Stimulated activated CD8-positive, alpha-beta memory T cell treated with anti-CD3 and anti-CD28 coated beads, Interleukin-7, amount 100 ng/mL, for 24 hours (primary cell): Measurements from ENCODE around the gene SYNDIG1.

Source experiments
- DNase-seq: peaks from one replicate; pipeline ENCODE4 v3.0.0-alpha.2; 2020; ENCODE audit warnings: low read depth

The SYNDIG1 gene

DNA sequence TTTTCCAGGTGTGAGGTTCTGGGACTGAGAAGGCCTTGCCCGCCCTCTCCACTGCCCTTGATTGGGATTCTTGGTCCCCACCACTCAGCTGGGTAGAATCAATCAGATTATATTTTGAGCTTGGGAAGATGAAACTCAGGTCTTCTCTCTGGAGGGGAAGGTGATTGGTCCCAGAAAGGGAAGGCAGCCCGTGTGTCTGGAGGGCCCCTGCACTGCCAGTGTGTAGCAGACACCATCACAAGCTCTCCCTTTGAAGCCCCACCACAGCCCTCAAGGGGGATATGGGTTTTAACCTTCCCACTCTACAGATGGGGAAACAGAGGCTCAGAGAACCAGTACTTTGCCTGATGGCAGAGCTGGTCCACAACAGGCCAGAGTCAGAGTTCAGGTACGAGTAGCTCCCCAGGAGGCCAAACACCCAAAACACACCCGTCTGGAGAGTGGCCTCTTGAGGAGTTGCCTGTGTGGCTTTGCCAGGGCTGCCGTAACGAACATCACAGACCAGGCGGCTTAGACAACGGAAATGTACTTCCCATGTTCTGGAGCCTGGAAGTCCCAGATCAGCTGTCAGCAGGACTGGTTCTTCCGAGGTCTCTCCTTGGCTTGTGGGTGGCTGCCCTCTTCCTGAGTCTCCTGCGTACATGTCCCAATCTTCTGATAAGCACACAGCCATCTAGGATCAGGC lies 205.6 kb downstream of the SYNDIG1 start:
- DNase-seq, result no peak

DNA sequence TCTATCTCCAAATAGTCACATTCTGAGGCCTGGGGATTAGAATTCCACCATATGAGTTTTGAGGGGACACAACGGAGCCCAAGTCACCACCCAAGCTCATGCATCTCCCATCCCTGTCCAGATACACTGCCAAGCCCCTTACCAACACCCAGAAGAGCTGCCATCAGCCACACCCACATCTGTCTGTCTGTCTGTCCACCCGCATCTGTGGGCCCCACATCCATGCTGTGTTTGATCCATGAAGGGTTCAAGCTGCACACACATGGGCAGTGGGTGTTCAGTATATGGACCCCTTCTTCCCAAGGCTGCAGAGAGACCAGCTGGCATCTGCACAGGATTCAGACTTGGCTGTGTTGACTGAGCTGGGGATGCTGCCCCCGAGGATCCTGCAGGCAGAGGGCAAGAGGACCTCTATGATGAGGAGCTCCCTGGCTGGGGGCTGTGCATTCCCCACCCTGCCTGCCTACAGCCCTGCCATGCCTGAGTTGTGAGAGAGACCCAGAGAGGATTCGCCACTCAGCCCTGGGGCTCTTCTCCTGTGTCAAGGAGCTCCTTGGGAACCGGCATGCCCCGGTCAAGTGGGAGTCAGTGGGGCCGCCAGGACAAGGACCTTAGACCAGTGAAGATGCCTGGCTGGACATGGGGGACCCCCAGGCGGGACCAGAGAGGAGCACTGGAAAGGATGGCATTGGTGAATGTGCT lies 206.4 kb downstream of the SYNDIG1 start:
- DNase-seq, result no peak

DNA sequence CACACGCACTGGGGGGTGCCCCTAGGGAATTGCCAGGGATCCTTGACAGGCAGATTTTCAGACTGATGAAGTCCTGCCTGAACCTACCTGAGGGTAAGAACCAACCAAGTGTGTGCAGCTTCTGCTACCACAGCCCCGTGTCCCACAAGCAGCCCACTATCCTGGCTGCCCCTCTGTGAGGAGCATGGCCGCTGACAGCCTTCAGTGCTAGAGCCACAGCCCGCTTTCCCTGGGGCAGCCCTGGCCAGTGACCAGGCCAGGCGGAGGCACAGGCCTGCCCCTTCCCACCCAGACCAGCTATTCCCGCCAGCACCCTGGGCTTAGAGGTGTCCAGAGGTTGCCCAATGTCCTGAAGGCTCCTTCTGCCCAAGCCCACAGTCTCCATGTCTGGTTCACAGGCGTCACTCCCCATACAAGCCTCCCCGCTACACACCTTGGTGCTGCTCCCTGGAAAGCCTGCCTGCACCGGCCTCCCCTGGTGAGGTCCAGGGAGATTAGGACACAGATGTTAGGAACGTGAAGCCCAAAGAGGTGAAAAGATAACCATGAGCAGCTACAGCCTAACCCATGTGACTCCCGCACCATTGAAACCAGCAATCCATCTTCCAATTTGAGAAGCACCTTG lies 207.0 kb downstream of the SYNDIG1 start:
- no peak for DNase-seq

DNA sequence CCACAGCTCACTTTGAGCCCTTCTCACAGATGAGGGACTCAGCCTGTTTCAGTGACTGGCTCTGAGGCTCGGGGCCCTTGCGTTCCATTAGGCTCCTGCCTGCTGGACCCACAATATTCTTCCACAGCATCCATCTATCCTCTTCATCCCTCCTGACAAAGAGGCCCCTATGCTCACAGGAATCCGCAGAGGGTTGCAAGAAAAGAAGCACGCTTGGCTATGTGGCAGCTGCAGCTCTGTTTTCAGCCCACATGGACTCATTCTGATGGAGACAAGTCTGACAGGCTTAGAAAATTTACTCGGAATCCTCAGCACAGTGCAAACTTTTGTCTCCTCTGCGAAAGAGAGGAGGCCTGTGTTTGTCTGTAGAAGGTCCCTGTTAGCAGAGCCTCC lies 207.5 kb downstream of the SYNDIG1 start:
- no peak for DNase-seq

DNA sequence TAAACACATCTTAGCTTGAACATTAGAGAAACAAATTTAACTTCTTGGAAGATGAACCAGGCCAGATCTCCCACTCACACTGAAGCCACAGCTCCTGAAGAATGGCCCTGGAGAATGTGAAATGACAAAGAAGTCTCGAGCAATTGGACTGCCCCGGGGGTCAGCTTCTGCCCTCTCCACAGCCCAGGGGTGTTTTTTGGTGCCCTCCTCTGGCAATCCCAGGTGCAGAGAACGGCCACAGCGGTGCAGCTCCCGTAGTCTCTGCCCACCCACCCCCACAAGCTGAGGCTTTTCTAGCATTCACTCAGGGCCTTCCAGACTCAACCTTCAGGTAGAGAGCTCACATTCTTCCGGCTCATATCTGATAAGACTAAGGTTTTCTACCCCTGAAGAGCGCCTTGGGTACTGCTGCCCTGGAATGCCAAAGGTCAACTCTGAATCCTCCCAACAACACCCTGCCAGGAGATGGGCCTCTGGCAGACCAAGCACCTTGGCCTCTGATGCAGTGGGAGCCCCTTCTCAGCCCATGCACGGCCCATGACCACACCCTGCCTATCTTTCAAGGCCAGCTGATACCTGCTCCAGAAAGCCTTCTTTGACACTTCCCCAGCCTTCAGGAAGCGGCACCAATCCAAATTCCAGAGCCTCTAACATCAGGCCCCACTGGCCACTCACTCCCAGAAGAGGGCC lies 208.3 kb downstream of the SYNDIG1 start:
- no peak for DNase-seq

DNA sequence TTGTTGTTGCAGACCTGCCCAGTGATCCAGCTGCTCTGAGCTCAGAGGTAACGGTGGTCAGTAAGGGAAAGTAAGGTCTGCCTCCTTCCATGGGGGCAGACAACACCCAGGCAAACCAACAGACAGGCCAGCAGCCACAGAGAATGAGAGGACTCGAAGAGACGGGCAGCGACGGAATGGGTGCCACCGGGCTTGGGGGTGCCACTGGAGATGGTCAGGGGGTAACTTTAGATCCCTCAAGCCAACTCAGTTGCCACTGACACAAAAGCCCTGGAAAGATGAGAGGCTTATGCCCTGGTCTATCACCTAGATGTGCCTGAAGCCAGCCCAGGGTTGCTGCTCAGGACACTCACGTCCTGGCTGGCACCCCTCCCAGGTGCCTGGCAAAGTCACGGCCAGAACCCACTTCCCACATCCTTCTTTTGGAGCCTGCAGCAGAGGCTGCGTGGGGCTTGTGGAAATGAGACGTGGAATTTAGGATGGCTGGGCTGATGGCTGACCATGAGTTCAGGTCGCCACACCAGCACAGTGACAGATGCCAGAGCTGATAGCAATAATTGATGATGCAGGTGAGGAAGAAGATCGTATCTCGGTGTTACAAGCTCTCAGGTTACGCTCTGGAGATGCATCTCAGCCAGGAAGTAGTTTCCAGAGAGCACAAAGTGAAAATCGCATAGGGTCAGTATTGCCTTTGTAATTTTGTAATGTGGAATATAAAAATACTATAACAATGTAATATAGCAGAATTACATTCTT lies 209.1 kb downstream of the SYNDIG1 start:
- DNase-seq, result no peak

DNA sequence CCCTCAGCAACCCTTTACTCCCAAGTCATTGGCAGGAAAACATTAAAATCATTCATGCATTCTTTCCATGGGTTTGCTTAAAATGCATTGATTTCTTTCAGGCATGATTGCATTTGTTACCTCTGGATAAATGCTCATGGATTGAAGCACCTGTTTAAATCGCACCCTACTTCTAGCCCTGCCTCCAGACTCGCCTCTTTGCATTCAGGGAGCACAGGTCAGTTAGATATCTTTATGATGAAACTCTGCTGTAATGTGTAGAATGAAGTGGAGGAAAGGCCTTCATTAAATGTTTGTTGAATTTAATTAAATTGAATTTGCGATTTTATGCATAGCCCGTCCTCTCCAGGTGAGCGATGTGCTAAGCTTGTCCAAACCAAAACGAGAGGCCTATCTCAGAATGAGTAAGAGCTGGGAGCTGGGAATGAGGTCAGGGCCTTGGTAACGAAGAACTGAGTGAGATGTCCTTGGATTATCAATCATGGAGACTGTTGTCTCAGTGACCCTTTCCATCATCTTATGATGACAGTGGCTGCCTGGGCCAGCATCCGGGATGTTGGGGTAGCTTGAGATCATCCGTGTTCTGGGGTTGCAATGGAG lies 210.1 kb downstream of the SYNDIG1 start:
- DNase-seq, result no peak

DNA sequence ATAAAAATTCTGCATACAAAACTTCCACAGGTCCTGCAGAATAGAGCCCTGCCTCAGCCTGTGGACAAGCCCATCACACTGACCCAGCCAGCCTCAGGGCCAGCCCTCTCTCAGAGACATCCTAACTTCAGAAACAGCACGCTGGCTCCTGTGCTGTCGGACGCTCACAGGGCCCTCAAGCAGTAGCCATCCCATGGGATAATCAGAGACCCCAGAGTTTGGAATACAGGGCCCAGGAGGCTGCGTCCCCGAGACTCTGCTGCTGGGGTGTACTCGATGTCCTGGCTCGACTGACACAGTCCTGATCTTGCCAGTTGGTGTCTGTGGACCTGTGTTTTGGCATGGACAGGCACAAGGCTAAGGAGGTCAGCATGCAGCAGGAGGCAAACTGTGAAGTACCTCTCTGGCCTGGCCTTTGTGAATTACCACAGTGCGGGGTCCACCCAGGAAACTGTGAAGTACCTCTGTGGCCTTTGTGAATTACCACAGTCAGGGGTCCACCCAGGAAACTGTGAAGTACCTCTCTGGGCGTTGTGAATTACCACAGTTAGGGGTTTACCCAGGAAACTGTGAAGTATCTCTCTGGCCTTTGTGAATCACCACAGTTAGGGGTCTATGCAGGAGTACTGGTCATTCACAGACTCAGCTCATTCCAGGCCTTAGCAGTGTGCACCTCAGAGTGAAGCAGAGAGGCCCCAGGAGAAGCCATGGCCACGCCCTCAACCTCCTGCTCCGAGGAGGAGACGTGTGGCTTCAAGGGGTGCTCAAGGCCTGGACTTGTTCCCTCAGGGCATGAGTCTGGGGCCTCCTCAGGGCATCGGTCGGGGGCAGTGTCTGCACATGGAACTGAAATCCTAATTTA lies 212.4 kb downstream of the SYNDIG1 start:
- DNase-seq, result no peak

DNA sequence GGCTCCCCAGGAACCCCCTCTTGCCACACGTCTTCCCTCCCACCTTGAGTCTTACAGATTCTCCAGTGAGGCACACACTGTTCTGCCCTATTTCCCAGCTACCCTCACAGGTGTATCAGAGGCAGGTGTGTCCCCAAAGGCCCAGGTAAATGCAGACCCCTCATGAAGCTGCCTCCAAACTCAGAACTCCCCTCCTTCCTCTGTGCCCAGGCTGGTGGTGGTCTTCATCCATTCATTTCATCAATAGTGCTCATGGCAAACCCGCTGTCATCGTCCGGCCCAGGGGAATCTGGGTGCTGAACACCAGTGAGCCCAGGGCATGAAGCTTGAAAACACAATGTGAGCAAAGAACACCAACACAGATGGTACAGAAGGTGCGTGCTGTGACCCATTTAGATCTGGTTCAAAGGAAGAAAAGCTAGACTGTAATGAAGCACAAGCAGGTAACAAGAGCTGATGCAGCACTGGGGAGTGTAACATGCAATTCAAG lies 213.1 kb downstream of the SYNDIG1 start:
- no peak for DNase-seq

DNA sequence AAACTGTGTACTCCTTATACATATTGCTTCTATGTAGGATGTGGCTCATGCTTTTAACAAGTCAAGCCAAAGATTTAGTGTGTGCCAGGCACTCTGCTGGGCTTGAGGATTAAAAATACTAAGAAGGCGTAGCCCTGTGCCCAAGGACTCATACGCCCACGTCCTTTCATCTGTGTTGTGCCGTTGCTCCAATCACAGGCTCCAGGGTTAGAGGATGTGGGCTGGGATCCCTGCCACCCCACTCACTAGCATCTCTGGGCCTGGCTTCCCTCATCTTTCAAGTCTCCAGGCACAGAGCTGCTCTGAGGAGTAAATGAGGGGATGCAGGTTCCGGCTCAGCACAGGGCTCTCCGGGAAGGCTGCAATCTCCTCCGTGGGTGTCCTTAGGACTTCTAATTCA lies 214.2 kb downstream of the SYNDIG1 start:
- DNase-seq, result no peak

DNA sequence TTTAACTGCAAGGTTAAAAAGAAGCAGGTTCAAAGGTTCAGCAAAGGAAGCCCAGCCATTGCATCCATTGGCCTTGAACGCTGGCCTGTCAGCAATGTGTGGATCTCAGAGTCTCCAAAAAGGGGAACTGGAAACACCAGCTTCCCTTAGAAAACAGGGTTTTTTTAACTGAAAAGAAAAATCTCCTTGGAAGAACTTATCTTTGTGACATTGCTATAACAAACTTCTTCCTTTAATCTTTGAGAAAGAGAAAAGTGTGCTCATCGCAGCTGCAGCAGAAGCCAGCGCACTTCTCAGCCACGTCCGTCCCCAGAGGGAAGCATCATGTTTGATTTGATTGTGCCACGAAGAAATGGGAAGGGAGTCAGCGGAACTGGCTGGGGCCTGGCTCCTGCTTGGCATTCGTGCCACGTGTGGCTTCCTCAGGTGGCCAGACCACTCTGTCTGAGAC lies 215.0 kb downstream of the SYNDIG1 start:
- DNase-seq, result no peak

DNA sequence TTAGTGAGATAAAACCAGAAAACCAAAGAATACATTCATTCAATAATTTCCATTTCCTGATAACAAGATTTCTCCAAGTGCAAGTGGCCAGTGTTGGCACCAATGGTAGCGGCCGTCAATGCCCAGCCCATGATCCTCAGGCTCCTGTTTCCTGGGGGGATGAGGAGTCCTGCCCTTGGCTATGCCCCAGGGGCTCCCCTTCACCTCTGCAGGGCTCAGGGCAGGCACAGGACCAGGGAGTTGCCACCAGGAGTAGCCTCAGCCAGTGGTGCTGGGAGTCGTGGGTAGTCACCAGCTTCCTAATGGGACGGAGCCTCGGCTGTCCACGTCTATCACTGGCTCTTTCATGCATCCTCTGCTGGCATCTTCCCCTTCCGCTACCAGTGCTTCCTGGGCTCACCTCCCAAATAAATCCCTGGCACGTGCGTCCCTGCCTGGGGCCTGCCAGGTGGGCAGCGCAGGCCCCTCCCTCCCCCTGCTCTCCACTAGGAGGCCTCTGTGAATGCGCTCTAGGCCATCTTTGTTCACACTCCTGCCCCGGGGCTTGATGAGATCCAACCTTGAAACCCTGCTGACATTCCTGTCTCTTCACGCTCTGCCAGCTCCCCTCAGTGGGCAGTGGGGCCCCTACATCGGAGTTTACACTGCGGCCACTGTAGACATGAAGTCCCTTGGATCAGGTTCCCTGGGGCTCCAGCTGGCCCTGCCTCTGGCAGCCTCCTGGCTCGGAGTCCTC lies 215.7 kb downstream of the SYNDIG1 start:
- no peak for DNase-seq

DNA sequence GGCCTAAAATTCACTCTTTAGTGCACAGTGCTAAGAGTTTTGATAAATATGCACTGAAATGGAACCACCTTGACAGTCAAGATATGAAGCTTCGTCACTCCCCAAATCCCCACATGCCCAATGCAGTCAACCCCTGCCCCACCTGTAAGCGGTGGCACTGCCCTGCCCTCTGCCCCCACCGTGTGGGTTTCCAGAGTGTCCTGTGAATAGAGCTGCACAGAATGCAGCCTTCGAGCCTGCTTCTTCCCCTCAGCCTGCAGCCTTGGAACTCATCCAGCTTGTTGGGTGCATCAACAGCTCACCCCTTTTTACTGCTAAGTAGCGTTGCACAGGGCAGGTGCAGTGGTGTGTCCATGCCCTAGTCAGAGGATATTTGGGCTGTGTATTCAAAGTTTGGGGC lies 216.3 kb downstream of the SYNDIG1 start:
- DNase-seq, result no peak

DNA sequence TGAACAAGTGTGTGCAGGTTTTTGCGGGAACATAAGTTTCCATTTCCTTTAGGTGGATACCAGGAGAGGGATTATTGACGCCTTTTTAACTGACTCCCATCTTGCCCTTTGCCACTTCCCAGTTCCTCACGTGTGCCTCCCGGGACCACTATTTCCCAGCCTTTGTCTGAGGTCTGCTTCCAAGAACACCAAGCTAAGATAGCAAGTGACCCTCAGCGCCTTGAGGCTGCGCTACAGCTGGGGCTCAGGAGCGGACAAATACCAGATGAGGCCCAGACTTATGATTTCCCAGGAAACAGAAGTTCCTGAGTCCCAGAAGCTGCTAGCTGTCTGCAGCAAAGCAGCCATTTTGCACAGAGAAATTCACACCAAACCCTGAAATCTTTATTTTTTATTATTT lies 216.7 kb downstream of the SYNDIG1 start:
- DNase-seq, result no peak

DNA sequence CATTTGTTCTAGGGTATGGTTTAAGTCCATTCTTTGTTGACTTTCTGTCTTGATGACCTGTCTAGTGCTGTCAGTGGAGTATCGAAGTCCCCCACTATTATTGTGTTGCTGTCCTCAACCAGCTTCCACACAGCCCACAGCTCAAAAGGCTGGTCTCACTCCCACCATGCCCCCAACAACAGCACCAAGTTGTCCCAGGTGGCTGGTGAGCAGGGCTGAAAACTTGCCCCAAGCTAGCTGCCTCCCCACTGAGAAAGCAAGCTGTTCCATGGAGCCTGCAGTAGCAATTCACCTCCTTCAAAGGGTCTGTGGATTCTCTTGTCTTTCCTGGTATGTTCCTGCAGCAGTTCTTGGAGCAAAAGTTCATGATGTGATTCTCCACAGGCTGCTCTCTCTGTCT lies 221.0 kb downstream of the SYNDIG1 start:
- DNase-seq, result no peak

DNA sequence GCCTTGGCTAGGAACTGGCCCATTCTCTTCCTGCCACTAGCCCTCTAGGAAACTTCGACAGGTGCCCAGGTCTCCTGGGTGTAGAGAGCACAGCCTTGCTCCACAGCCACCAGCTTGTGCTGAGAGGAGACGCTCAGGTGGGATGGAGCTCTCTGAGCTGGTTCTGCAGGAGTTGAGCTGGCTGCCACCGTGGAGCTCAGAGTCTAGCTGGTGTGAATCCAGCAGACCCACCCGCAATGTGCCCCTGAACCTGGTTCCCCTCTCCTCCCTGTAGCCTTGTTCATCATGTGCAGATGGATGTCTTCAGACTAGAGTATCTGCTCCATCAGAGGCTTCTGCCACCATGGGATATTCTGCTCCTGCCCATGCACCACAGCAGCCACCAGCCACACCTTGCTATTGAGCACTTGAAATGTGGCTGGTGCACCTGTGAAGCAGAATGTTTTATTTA lies 222.5 kb downstream of the SYNDIG1 start:
- DNase-seq, result no peak

DNA sequence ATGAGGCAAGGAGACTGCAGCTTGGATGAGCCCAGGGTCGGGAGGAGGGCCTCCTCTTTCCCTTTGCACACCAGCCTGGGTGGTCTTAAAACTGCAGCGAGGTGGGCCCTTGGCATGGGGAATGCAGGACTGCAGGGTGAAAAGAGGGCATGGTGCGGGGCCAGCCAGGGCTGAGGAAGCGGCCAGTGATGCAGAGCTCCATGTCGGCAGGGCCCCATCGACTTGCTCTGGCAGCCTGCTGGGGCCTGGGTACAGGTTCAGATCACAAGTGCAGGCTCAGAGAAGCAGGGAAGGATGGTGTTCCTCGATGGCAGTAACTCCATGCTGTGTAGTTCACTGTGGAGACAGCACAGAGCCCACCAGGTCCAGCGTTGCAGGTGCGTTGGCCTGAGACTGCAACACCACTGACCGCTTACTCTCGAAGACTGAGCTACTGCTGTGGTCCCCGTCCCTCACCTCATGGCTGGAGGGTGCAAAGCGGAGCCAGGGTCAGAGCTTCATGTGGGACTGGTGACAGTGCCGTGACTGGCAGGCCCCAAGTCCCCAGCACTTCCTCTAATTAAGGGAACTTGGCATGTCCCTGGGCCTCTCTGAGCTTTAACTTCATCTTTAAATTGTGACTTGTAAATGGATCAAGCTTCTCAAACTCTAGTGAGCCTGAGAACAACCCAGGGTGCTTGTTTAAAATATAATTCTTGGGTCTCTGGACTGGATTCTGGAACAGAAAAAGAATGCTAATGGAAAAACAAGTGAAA lies 223.2 kb downstream of the SYNDIG1 start:
- DNase-seq, result no peak

DNA sequence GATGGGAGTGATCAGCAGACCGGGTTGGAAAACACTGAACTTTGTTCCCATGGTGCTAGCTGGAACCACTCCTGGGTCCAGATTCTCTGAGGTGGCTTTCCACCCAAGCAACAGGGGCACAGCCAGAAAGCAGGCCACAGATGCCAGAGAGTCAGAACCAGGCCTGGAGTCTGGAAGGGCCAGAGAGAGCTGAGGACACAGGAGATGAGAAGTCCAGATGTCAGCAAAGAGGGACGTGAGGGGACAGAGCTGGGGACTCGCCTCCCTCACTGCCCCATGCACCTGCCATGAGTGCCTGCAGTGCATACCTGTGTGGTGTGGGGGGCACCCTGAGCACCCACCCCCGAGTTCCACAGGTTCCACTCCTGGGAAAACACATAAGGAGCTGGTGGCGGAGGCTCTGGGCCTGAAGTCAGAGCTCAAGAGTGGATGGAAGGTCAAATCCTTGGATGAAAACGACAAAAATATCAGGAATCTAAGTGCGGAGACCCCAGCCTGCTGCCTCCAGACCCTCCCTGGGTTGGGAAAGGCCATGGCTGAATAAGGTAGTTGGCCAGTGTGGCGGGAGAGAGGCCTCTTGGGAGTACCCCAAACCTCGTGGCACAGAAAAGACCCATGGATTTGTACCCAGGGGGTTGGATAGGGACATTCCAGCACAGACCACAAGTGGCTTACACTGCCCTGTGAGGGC lies 224.2 kb downstream of the SYNDIG1 start:
- DNase-seq, result no peak
